Prostate gland (tissue), 2 donors: ENCODE measurements around the gene ZNF536.

ENCODE experiments used
- POLR2A ChIP-seq: fragments of 450-650 bp; IDR thresholded peaks from one replicate; pipeline ENCODE4 v1.6.1; 2016; ENCODE audit warnings: antibody characterized with exemption, mild to moderate bottlenecking
- POLR2AphosphoS5 ChIP-seq: sonication (generic); formaldehyde crosslinking; IDR thresholded peaks from one replicate; pipeline ENCODE4 v1.6.1; 2017; ENCODE audit warnings: antibody characterized with exemption
- TF ChIP-seq, protein P1 (sequence below), 4 experiments: fragments of 200-600 bp in 2 of 4; fragments of 450-650 bp in 2 of 4; sonication (generic) in 2 of 4; IDR thresholded peaks; 1 replicate in 3 of 4; 2 replicates in 1 of 4; pipeline ENCODE4 v1.5.1; 2016 to 2019; ENCODE audit warnings: antibody characterized with exemption in 4 of 4, mild to moderate bottlenecking in 2 of 4, moderate library complexity in 2 of 4

DNA sequence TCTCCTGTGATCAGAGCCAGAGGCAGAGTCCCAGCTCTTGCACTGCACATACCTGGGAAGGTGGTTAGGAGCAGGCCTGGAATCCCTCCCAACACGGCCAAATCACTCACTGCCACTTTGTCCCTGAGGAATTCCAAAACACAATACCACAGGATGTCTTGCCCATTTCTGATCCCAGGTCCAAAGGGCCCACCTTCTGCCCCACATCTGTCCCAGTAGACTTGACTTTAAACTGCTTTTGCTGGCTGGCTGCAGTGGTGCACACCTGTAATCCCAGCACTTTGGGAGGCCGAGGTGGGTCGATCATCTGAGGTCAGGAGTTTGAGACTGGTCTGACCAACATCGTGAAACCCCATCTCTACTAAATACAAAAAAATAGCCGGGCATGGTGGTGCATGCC lies 18.9 kb downstream of the ZNF536 start:
- no peak for TF ChIP-seq POLR2A
- TF ChIP-seq, protein P1, sequence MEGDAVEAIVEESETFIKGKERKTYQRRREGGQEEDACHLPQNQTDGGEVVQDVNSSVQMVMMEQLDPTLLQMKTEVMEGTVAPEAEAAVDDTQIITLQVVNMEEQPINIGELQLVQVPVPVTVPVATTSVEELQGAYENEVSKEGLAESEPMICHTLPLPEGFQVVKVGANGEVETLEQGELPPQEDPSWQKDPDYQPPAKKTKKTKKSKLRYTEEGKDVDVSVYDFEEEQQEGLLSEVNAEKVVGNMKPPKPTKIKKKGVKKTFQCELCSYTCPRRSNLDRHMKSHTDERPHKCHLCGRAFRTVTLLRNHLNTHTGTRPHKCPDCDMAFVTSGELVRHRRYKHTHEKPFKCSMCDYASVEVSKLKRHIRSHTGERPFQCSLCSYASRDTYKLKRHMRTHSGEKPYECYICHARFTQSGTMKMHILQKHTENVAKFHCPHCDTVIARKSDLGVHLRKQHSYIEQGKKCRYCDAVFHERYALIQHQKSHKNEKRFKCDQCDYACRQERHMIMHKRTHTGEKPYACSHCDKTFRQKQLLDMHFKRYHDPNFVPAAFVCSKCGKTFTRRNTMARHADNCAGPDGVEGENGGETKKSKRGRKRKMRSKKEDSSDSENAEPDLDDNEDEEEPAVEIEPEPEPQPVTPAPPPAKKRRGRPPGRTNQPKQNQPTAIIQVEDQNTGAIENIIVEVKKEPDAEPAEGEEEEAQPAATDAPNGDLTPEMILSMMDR (IDR thresholded peaks at IDR 0.05), result no peak
- TF ChIP-seq POLR2AphosphoS5, result no peak
